ENCODE data around the gene CEACAM20.
A peak's percentile ranks its signal among the peaks of the same experiment; 100 is the strongest.
"Not testable (repeated sequence)": the region's sequence is repeated elsewhere in the genome, so short reads cannot be mapped to it uniquely, and the experiment has no call there.

The CEACAM20 gene

DNA sequence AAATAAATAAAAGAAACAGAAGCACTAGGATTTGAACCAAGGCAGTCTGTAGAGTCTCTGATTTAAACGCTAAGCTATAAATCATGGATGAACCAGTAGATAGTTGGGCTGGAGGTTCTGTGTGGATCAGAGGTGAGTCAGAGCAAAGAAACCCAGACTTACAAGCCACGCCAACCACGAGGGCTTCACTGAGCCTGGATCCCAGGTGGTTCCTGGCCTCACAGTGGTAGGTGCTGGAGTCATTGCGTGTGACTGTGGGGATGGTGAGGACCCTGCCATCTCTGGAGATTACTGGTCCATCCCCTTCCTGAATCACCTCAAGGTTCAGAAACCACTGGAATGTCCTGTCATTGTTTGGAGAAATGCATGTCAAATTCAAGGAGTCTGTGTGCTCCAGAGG lies 19.3 kb upstream of the CEACAM20 start:
- peak; percentile 45 for DNase-seq (ENCODE audit: low spot score)

DNA sequence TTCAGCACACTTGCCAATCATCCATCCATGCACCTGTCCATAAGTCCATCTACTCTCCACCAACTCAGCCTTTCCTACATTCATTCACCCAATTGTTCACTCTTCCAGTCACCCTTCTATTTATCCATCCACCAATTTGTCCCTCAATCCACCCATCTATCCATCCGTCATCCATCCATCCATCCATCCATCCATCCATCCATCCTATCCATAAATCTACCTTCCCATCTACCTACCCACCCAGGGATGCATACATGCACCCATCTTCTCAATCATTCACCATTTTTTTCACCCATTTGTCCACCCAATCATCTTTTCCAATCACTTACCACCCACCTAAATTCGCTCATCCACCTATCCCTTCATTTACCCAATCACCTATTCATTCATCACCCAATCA lies 14.6 kb upstream of the CEACAM20 start:
- DNase-seq (ENCODE audit: low spot score): no peak

DNA sequence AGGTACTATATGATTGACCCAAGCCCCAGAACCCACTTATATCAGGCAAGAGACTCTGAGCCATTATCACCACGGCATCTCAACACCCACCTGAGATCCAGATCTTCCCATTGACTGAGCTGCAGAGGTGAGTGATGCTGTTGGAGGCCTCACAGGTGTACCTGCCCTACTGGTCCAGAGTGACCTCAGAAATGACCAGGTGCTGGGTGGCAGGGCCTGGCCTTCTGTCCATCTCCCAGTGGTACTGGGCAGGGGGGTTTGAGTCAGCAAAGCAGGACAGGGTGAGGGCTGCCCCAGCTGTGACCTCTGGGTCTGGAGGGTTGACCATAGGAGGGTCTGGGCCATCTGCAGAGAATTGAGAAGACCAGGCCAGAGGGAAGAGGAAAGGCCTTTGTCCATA lies 13.2 kb upstream of the CEACAM20 start:
- DNase-seq (ENCODE audit: low spot score): no peak

DNA sequence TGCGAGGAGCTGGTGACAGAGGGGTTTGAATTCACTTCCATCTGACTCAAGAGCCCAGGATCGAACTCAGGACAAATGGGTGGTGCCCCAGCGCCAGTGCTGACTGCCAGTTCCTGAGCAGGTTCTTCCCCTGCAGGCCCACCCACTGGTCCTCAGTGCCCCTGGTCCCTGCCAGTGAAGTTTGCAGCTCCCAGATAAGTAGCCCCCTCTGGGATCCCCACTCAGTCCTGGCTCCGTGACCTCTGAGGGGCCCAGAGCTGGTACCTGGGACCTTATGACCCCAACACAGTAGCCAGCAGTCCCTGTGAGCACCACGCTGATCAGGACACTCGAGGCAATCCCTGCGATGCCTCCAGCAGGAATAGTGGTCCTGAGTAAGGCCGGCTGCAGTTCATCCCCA lies 11.3 kb upstream of the CEACAM20 start:
- DNase-seq (ENCODE audit: low spot score): no peak

DNA sequence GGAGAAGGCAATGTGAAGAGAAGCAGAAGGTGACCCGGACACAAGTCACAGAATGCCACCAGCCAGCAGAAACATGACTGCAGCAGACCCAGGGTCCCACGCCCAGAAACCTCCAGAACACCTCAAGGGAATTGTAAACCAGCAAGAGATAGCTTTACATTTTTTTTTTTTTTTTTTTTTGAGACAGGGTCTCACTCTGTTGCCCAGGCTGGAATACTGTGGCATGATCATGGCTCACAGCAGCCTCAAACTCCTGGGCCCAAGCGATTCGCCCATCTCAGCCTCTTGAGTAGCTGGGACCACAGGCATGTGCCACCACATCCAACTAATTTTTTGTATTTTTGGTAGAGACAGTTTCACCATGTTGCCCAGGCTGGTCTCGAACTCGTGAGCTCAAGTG lies 10.5 kb upstream of the CEACAM20 start:
- DNase-seq (ENCODE audit: low spot score): no peak

DNA sequence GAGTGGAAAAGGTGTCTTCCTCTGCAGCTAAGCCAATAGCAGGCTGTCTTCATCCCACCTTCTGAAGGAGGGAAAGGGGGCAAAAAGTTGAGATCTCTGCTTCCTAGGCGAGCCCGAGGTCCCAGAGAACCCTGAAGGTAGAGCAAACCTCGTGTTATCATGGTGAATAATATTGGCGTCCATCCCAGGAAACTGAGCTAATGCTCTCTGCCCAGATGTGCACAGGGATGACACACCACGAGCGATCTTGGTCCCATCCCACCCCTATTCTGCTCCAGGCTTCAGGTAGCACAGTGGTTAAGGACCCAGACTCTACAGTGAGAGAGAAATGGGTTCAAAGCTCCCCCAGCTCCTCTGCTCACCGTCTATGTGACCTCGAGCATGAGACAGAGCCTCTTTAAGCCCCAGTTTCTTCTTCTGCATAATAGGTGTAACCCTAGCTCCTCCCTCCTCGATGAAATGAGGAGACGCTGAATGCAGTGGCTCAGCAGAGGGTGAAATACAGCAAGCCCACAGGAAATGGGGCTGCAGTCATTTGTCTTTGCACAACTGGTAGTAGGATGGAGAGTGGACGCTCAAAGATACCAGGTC lies 9.9 kb upstream of the CEACAM20 start:
- DNase-seq (ENCODE audit: low spot score): peak; percentile 36

DNA sequence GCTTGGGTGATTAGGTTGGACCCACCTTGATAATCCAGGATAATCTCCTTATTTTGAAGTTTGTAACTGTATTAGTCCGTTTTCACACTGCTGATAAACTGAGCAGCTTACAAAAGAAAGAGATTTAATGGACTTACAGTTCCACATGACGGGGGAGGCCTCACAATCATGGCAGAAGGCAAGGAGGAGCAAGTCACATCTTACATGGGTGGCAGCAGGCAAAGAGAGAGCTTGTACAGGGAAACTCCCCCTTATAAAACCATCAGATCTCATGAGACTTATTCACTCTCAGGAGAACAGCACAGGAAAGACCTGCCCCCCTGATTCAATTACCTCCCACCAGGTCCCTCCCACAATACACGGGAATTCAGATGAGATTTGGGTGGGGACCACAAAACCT lies 5.9 kb upstream of the CEACAM20 start:
- DNase-seq (ENCODE audit: low spot score): not testable (repeated sequence)

DNA sequence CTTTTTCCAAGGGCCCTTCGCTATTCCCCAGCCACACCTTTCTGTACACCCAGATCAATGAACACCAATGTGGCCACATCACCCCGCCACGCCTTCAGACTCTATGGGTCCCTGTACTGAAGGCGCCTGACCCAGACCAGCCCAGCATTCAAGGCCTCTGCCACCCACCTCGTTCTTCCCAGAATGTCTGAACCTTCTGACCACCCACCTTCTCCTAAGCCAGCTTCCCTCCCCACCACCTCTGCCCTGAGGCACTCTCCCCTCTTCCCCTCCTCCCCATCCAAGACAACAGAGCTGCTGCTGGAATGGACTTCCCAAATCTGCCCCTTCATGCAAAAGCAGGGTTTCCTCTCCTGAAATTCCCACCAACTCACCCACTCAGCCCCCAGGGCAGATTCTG lies 3.3 kb upstream of the CEACAM20 start:
- no peak for DNase-seq (ENCODE audit: low spot score)

DNA sequence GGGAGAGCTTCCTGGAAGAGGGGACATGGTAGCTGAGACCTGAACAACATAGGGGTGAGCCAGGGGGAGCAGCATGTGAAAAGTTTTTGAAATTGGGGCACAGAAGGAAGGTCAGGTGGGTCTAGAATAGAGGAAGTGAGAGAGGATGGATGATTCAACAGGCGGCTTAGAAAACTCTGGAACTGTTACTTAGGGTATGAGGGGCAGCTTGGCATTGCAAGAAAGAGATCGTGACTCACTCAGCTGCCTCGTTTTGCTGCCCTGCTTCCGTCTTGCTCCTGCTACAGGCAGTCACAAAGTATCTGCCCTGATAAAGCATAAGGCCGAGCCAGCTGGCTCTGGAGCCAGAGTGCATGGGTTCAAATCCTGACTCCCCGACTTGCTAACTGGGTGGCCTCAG lies 1.3 kb upstream of the CEACAM20 start:
- no peak for DNase-seq (ENCODE audit: low spot score)

DNA sequence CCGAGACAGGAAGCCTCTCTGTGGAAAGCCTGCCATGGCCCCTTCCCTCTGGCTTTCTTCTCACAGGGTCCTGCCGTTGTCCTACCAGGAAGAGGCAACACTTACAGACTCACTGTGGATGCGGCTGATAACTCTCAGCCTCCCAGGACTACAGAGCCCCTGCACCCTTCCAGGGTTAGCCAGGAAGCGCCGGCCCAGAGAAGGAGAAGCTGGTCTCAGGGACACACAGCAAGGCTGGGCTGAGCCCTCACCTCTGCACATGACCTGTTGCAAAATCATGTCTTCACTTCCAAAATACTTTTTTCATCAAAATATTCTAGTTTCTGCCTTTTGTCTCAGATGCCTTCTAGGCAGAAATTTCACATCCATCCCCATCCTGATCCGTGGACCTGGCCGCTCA lies 1.9 kb downstream of the CEACAM20 start:
- DNase-seq (ENCODE audit: low spot score): no peak

DNA sequence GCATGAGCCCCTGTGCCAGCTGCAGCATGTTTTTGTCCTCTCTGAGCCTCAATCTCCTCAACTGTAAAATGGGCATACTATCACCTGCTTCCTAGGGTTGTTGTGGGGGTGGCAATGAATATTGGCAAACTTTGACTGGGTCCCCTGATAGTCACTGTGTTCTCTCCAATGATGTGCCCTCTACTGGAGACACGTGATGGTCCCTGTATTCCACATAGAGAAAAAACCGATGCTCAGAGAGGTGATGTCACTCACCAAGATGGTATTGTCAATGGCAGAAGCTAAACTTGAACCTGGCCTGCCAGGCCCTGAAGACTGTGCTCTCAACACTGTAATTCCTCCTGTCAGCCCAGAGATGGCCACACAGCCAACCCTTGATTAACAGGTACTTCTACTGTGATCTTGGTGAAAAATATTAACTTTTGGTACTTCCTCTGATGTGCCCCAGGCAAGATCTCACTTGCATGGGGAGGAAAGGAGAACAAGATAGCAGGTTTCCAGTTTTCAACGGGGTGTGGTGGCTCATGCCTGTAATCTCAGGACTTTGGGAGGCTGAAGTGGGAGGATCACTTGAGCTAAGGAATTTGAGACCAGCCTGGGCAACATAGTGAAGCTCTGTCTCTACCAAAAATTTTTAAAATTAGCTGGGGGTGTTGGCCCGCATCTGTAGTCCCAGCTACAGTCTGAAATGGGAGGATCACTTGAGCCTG lies 3.6 kb downstream of the CEACAM20 start:
- DNase-seq (ENCODE audit: low spot score): no peak

DNA sequence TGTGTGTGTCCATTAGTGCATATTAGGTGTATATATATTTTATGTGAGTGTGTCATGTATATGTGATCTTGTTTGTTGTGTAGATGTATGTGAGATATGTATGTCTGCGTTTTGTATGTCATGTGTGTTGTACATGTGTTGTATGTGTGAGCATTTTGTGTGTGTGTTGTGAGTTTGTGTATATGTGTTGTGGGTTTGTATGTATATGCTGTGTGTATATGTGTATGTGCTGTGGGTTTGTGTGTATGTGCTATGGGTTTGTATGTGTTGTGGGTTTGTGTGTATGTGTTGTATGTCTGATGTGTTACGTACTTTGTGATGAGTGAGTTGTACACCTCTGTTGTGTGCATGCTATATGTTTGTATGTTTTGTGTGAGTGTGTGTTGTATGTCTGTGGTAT lies 8.1 kb downstream of the CEACAM20 start:
- no peak for DNase-seq (ENCODE audit: low spot score)

DNA sequence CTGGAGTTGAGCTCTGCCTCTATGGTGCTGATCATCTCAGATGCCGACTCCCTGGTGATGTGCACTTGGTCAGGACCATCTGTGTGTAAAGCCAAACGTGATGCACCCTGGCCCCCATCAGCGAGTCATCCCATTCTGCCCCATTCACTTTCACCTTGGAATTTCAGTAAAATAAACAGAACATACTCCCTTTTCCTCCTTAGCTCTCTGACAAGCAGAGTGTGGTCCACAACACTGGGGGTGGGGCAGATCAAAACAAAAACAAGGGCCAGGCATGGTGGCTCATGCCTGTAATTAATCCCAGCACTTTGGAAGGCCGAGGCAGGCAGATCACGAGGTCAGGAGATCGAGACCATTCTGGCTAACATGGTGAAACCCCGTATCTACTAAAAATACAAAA lies 12.3 kb downstream of the CEACAM20 start:
- no peak for DNase-seq (ENCODE audit: low spot score)

DNA sequence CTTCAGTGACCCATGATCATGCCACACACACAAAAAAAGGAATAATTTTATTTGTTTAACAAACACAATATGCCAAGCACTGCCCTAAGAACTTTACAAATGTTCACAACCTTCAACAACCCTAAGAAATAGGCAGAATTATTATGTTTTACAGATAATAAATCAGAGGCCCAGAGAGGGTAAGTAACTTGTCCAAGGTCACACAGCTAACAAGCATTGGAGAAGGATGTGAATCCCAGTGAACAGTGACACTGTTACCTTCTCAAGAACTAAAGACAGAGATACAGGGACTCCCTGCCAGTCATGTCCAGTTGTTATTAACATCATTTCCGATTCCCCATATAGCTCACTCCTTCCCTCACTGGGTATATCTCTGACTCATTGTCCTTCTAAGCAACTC lies 13.6 kb downstream of the CEACAM20 start:
- no peak for DNase-seq (ENCODE audit: low spot score)

DNA sequence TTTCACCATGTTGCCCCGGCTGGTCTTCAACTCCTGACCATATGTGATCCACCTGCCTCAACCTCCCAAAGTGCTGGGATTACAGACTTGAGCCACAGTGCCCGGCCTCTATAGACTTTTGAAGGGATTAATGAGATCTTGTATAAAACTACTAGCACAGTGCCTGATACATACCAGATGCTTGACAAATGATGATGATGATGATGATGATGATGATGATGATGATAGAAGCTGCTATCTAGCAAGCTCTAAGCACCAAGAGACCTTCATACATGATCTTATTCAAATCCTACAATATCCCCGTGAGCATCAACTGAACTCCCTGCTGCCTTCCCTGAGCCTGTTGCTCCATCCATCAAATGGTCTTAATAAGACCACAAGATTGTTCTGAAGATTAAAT lies 14.4 kb downstream of the CEACAM20 start:
- no peak for DNase-seq (ENCODE audit: low spot score)

DNA sequence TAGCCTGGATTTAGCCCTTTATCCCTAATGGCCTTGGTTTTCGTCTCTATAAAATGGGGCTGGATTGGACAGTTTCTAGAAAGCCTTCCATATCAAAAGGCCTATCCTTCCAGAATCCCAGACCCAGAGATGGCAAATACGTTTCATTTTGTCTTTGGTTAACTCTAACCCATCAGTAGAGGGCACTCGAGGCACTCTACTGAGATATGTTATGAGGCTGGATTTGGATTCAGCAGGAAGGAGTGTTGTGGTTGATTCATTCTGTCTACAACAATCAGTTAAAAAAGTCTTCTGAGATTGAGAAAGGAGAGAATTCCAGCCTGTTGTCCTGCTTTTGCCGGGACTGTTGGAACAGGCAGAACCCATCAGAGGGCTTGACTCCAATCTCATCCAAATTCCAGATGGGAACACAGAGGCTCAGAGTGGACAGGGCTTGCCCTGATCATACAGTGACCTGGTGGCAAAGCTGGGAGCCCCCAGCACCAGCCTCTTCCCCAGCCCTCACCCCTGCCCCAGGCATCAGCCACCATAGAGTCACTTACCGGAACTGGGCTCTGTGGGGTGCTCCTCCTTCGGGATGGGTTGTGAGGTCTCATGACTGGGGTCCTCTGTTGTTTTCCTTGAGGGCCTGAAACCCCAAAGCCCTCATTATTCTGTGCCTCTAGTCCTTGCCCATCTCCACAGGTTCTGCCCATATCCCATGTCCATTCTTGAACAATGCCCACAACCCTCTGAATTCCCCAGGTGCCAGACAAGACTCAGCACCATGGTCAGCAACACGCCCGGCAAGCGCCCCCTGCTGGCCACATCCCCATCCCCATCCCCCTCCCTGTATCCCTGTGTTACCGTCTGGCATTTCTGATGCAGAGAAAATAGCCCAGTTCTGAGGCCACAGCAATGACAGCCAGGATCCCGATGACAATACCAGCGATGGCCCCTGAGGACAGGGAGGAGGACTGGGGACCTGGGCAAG lies 16.9 kb downstream of the CEACAM20 start:
- DNase-seq (ENCODE audit: low spot score): peak; percentile 42

DNA sequence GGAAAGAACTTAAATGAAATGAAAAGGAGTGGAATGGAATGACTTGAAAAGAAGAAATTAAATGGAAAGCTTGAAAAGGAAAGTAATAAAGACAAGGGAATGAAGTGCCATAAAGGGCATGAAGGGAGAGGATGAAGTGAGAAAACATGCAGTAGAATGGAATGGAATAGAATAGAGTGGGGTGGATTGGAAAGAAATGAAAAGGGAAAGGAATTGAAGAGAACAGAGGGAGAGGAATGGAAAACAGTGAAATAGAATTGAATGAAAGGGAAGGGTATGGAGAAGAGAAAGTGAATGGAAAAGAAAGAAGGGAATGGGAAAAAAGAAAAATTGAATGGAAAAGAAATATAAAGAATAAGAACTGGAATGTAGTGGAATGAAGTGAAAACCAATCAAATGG lies 20.0 kb downstream of the CEACAM20 start:
- no peak for DNase-seq (ENCODE audit: low spot score)

DNA sequence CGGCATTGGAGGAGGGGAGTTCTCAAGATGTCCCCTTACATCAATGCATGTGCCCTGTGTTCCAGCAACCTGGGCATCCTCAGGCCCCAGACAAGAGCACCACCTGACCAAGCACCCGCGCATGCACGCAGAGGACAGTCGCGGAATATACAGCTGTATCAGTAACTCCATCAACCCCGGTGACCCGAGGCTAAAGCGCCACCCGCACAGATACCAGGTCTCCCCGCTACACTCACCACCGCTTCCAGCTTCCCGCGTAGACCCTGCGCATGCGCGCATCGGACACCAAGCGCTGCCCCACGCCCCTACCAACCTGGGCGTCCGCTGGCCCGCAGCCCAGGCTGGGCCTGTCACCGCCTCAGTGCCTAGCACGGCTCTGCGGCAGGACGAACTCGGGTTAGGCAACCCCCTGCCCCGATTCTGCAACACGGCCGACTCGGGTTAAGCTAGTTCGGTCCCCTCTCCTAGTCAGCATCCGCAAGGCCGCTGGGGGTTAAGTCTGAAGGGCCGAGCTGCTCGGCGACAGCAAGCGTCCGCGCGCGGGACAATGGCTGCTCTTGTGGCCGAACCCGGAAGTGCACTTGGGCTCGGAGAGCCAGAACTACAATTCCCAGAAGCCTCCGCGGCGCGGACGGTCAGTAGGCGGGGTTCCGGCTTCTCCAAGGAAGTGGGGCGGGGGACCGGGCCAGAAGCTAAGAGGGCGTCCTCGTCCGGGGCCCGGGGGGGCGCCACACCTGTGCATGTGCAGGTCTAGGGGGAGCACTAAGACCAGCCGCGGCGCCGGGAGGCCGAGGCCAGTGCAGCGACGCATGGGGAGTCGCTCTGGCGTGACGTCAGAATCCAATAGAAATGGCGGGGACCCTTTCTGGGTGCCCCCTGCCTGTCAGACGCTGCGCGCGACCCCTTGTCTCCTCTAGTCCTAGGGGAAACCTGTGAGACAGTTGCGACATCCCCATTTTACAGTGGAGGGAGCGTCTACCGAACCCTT lies 29.2 kb downstream of the CEACAM20 start, which contains the start of gene ZNF180:
TSS of gene ZNF180 (minus strand) at position 561 of the 988 bp plus-strand sequence. CDS start 3,188 bp downstream, outside the sequence.
- DNase-seq (ENCODE audit: low spot score): peak; percentile 97

DNA sequence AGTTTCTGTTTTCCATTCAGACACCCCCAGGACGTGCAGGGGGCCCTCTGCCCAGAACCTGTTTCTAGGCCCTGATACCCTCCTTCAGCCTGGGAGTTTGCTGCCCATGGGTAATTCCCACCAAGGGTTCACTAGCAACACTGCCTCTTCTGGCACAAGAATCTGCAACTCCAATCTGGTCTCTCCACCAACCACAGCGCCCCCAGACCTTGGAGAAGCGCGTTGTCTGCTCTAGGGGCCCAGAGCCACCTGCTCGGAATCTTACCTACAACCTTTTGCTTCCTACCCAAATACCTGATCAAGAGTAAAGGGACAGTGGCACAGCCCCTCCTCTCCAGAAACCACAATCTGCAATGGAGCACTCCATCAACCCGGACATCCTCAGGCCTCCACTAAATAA lies 29.9 kb downstream of the CEACAM20 start:
- DNase-seq (ENCODE audit: low spot score): no peak

DNA sequence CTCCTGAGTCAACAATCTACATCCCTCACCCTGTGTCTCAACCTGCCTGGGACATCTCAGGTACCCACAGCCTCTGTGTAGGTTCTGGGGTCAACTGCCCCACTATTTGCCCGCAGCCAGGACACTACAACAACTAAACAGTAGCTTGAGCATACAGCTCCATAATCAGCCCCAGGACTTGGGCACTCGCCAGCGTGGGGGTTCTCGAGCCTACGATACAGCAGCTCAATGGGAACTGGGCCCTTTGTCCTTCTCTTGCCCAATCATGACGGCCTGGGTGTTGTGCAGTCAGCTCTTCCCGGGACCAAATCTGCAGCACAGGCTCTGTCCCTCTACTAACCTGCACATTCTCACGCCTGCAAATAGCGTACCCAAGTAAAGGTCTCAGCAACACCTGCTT lies 30.5 kb downstream of the CEACAM20 start:
- DNase-seq (ENCODE audit: low spot score): no peak

DNA sequence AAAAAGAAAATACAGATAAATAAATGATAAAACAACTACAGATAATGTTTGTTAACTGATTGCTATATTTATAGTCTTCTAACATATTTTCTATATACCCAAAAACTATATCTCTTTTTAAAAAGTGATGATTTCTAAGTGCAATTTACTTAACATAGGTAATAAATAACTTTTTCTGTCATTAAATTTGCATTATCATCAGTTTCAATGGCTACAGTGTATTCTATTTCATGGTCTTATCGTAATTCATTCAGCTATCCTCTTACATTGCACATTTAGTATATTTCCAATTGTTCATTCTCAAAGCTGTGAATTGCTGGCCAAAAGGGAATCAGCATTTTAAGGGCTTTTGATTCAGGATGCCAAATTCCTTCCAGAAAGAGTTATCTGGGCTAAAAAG lies 32.8 kb downstream of the CEACAM20 start:
- DNase-seq (ENCODE audit: low spot score): no peak

Data from AG08395 (cell line).